H1 (cell line): ENCODE measurements around the gene COL8A1. TPM values are rescaled to one million over a fixed set of nuclear protein-coding genes. Genes with fewer than 3 reads are reported as not detected.

Experiments
- CTCF ChIA-PET: fragments of 300-600 bp; sonication (Branson Sonifier 250); formaldehyde crosslinking; loops from one replicate; lab custom pipeline; 2021; ENCODE audit not compliant: partially characterized antibody; lab: Charles Lee
- POLR2A ChIA-PET: fragments of 300-600 bp; sonication (Branson Sonifier 250); formaldehyde crosslinking; loops from one replicate; lab custom pipeline; 2021; ENCODE audit warnings: inconsistent platforms; ENCODE audit not compliant: partially characterized antibody; lab: Charles Lee
- DNase-seq, 2 experiments: peaks; one replicate each; pipeline versions ENCODE4 v3.0.0 to v3.0.0-alpha.2; 2010 to 2022; ENCODE audit warnings: low spot score in 2 of 2, low read depth in 1 of 2, mixed read lengths in 1 of 2
- FAIRE-seq: peaks from 2 replicates; lab custom pipeline; 2011; peaks lifted over from hg19 to GRCh38; lab: Jason Lieb, UNC
- H2AFZ ChIP-seq: 2 replicates; pipeline ENCODE4 v1.8.1; 2012; ENCODE audit warnings: low read length, inconsistent platforms
- H2AK5ac ChIP-seq: 2 replicates; pipeline ENCODE4 v1.6.1; 2013; ENCODE audit warnings: low read depth, low read length
- H2BK120ac ChIP-seq: replicated peaks from 2 replicates; pipeline ENCODE3; 2013; ENCODE audit warnings: low read depth, low read length, inconsistent platforms
- H2BK12ac ChIP-seq: 2 replicates; pipeline ENCODE4 v1.6.1; 2013; ENCODE audit warnings: low read depth, low read length
- H2BK15ac ChIP-seq: 2 replicates; pipeline ENCODE4 v1.6.1; 2013; ENCODE audit warnings: low read length
- H2BK20ac ChIP-seq: 2 replicates; pipeline ENCODE4 v1.6.1; 2013; ENCODE audit warnings: low read length
- H2BK5ac ChIP-seq: 2 replicates; pipeline ENCODE4 v1.6.1; 2013; ENCODE audit warnings: low read depth, low read length
- H3K14ac ChIP-seq: 2 replicates; pipeline ENCODE4 v1.6.1; 2013; ENCODE audit warnings: inconsistent platforms; ENCODE audit not compliant: insufficient read length
- H3K18ac ChIP-seq: 2 replicates; pipeline ENCODE4 v1.6.1; 2013; ENCODE audit warnings: low read length; ENCODE audit errors: extremely low read depth
- H3K23ac ChIP-seq: 2 replicates; pipeline ENCODE4 v1.6.1; 2013; ENCODE audit warnings: inconsistent platforms; ENCODE audit not compliant: insufficient read length
- H3K23me2 ChIP-seq: 2 replicates; pipeline ENCODE4 v1.6.1; 2013; ENCODE audit warnings: low read depth, low read length
- H3K27ac ChIP-seq: 2 replicates; pipeline ENCODE4 v1.6.1; 2011; ENCODE audit warnings: low read depth, low read length, inconsistent platforms
- H3K27me3 ChIP-seq, 4 experiments: replicated peaks in 1 of 4; 1 replicate in 1 of 4; 2 replicates in 3 of 4; pipeline versions ENCODE4 v1.6.1 to v1.8.1; 2011 to 2013; ENCODE audit warnings: low read length in 3 of 4, mild to moderate bottlenecking in 3 of 4, inconsistent platforms in 2 of 4, mixed read lengths in 2 of 4, moderate library complexity in 1 of 4; ENCODE audit not compliant: control insufficient read depth in 3 of 4, insufficient read depth in 3 of 4; ENCODE audit errors: extremely low read depth in 1 of 4
- H3K36me3 ChIP-seq, 4 experiments: 2 replicates each; pipeline versions ENCODE4 v1.6.1 to v1.8.1; 2011 to 2013; ENCODE audit warnings: mild to moderate bottlenecking in 4 of 4, low read length in 3 of 4, moderate library complexity in 2 of 4, control low read depth in 1 of 4, inconsistent platforms in 1 of 4; ENCODE audit not compliant: insufficient read depth in 4 of 4, control insufficient read depth in 2 of 4
- H3K4ac ChIP-seq: replicated peaks from 2 replicates; pipeline ENCODE3; 2013; ENCODE audit warnings: low read length, low read depth, mixed read lengths, inconsistent platforms; ENCODE audit not compliant: insufficient read length
- H3K4me1 ChIP-seq, 4 experiments: replicated peaks in 1 of 4; 1 replicate in 1 of 4; 2 replicates in 3 of 4; pipeline versions ENCODE4 v1.6.1 to v1.8.1; 2011 to 2013; ENCODE audit warnings: low read length in 3 of 4, inconsistent platforms in 2 of 4, mixed read lengths in 1 of 4; ENCODE audit not compliant: insufficient read depth in 4 of 4, control insufficient read depth in 3 of 4
- H3K4me2 ChIP-seq, 2 experiments: 2 replicates each; pipeline versions ENCODE4 v1.6.1 to v1.8.1; 2011 to 2013; ENCODE audit warnings: low read depth in 2 of 2, low read length in 2 of 2, control low read depth in 1 of 2, inconsistent platforms in 1 of 2, mild to moderate bottlenecking in 1 of 2; ENCODE audit not compliant: insufficient read depth in 1 of 2
- H3K4me3 ChIP-seq, 4 experiments: fragments of 200-600, 300-600 bp in 1 of 4; sonication (generic), shearing (Covaris generic), sonication (Bioruptor Twin) in 1 of 4; 2 replicates each; pipeline versions ENCODE4 v1.5.1 to v1.8.1; 2011 to 2016; ENCODE audit warnings: low read length in 4 of 4, low read depth in 3 of 4, control low read depth in 2 of 4, inconsistent platforms in 2 of 4, mild to moderate bottlenecking in 2 of 4, mixed read lengths in 1 of 4, moderate library complexity in 1 of 4; ENCODE audit not compliant: insufficient read depth in 2 of 4; ENCODE audit errors: extremely low read depth in 1 of 4
- H3K56ac ChIP-seq: replicated peaks from 2 replicates; pipeline ENCODE3; 2013; ENCODE audit warnings: low read depth, mild to moderate bottlenecking, mixed read lengths, low read length, inconsistent platforms; ENCODE audit not compliant: insufficient read length
- H3K79me1 ChIP-seq: 2 replicates; pipeline ENCODE4 v1.6.1; 2013; ENCODE audit warnings: low read depth, low read length, control low read depth
- H3K79me2 ChIP-seq, 2 experiments: 2 replicates each; pipeline versions ENCODE4 v1.6.1 to v1.8.1; 2012 to 2013; ENCODE audit warnings: low read length in 2 of 2, mild to moderate bottlenecking in 2 of 2, inconsistent platforms in 1 of 2; ENCODE audit not compliant: insufficient read depth in 2 of 2, control insufficient read depth in 1 of 2
- H3K9ac ChIP-seq, 4 experiments: replicated peaks in 1 of 4; 1 replicate in 1 of 4; 2 replicates in 3 of 4; pipeline versions ENCODE4 v1.6.1 to v1.8.1; 2011 to 2013; ENCODE audit warnings: low read depth in 3 of 4, low read length in 3 of 4, control low read depth in 2 of 4, mild to moderate bottlenecking in 2 of 4, moderate library complexity in 2 of 4, inconsistent platforms in 1 of 4; ENCODE audit errors: extremely low read depth in 1 of 4
- H3K9me3 ChIP-seq, 2 experiments: 2 replicates each; pipeline versions ENCODE4 v1.6.1 to v1.8.1; 2012 to 2013; ENCODE audit warnings: mild to moderate bottlenecking in 2 of 2, moderate library complexity in 2 of 2, control low read depth in 1 of 2, inconsistent platforms in 1 of 2, low read depth in 1 of 2, low read length in 1 of 2, mixed read lengths in 1 of 2; ENCODE audit not compliant: insufficient read depth in 2 of 2
- H4K20me1 ChIP-seq, 2 experiments: replicated peaks in 1 of 2; 2 replicates each; pipeline versions ENCODE3 to v1.8.1; 2011 to 2013; ENCODE audit warnings: inconsistent platforms in 2 of 2, low read length in 2 of 2, mild to moderate bottlenecking in 1 of 2; ENCODE audit not compliant: insufficient read depth in 2 of 2, control insufficient read depth in 1 of 2
- H4K5ac ChIP-seq: 2 replicates; pipeline ENCODE4 v1.6.1; 2013; ENCODE audit warnings: low read length, low read depth, mixed read lengths, inconsistent platforms; ENCODE audit not compliant: insufficient read length
- H4K8ac ChIP-seq: 2 replicates; pipeline ENCODE4 v1.8.0; 2013; ENCODE audit warnings: mild to moderate bottlenecking, moderate library complexity, low read length, inconsistent platforms; ENCODE audit not compliant: insufficient read depth; ENCODE audit errors: extremely low read depth
- H4K91ac ChIP-seq: replicated peaks from 2 replicates; pipeline ENCODE3; 2013; ENCODE audit warnings: low read length, mixed read lengths, inconsistent platforms; ENCODE audit not compliant: insufficient read length
- ASH2L ChIP-seq: fragments of 200-600, 300-600 bp; sonication (generic); IDR thresholded peaks from one replicate; pipeline ENCODE4 v1.7.1; 2017; ENCODE audit warnings: low read length
- CBX8 ChIP-seq: fragments of 300-800, 300-1000 bp; sonication (generic); IDR thresholded peaks from 2 replicates; pipeline ENCODE4 v1.7.1; 2016; ENCODE audit warnings: low read depth, low read length, borderline replicate concordance
- CHD1 ChIP-seq: IDR thresholded peaks from 2 replicates; pipeline ENCODE4 v1.6.1; 2012; ENCODE audit warnings: low read depth, low read length, improper control_type of control experiment
- CTBP2 ChIP-seq: IDR thresholded peaks from 2 replicates; pipeline ENCODE4 v1.7.0; 2011; ENCODE audit warnings: borderline replicate concordance, mild to moderate bottlenecking, moderate library complexity, mixed read lengths, low read length; ENCODE audit not compliant: insufficient read depth, insufficient read length
- KDM1A ChIP-seq: fragments of 200-600, 300-600 bp; sonication (generic); IDR thresholded peaks from 2 replicates; pipeline ENCODE4 v1.7.1; 2016; ENCODE audit warnings: mild to moderate bottlenecking, low read length, borderline replicate concordance
- NRF1 ChIP-seq: IDR thresholded peaks from 2 replicates; pipeline ENCODE4 v1.6.1; 2011; ENCODE audit warnings: mild to moderate bottlenecking, low read depth, low read length, improper control_type of control experiment
- SP4 ChIP-seq: IDR thresholded peaks from 2 replicates; pipeline ENCODE4 v1.6.1; 2012; ENCODE audit warnings: low read length, inconsistent platforms
- SUZ12 ChIP-seq: fragments of 200-600 bp; sonication (generic); IDR thresholded peaks from 2 replicates; pipeline ENCODE4 v1.6.1; 2012; ENCODE audit warnings: mild to moderate bottlenecking, inconsistent platforms, low read length, moderate library complexity, mixed read lengths
- TAF7 ChIP-seq: optimal IDR thresholded peaks from 2 replicates; pipeline ENCODE3; 2011; ENCODE audit warnings: low read depth, mild to moderate bottlenecking, inconsistent platforms, low read length, moderate library complexity, borderline replicate concordance
- ZNF274 ChIP-seq: IDR thresholded peaks from 2 replicates; pipeline ENCODE4 v1.7.0; 2012; ENCODE audit warnings: low read length, borderline replicate concordance; ENCODE audit errors: extremely low read depth
- WGBS, 2 experiments: shearing (Covaris generic) in 1 of 2; methylation state at CpG; one replicate each; pipeline versions ENCODE4 v1.1.6 to v1.1.7; 2013 to 2015; ENCODE audit warnings: low lambda C conversion rate in 2 of 2, mixed read lengths in 2 of 2, inconsistent platforms in 1 of 2, low coverage in 1 of 2, missing lambda C conversion rate in 1 of 2; ENCODE audit not compliant: insufficient replicate concordance in 2 of 2, insufficient coverage in 1 of 2, insufficient read length in 1 of 2; ENCODE audit errors: extremely low coverage in 1 of 2, missing lambda C conversion rate in 1 of 2; 5-methylcytosine and 5-hydroxymethylcytosine counted together
- polyA plus RNA-seq, 7 experiments: library from polyadenylated mRNA; depleted of rRNA in 3 of 7; stranded (reverse) in 5 of 7; unstranded in 2 of 7; fragments of >200 nt in 5 of 7; fragments of 200-250 nt in 2 of 7; gene quantifications; 1 replicate in 5 of 7; 2 replicates in 1 of 7; 4 replicates in 1 of 7; pipeline versions ENCODE4 v1.2.1 to v1.2.3, GENCODE V29; 2011 to 2013; ENCODE audit warnings: missing spikeins in 2 of 7, mixed read lengths in 2 of 7
- total RNA-seq: library from RNA; stranded (reverse); fragmentation: NEBNext Ultra II Directional; extraction: Animal tissue kit (Norgen Biotek cat#: 25700); gene quantifications from 2 replicates; pipeline ENCODE4 v1.2.1, GENCODE V29; 2021
- TF ChIP-seq, protein P1 (sequence below): IDR thresholded peaks from 2 replicates; pipeline ENCODE4 v1.6.1; 2012; ENCODE audit warnings: low read length, inconsistent platforms
- TF ChIP-seq, protein P2 (sequence below): IDR thresholded peaks from 2 replicates; pipeline ENCODE4 v1.6.1; 2011; ENCODE audit warnings: low read depth, mild to moderate bottlenecking, low read length; ENCODE audit not compliant: insufficient read depth

Gene COL8A1
- total and polyA plus RNA-seq, 2 of the 8 experiments (the other 6 are each of a cell fraction or from before 2014, with no cell fraction given) = 0.21 to 1.2 TPM

DNA sequence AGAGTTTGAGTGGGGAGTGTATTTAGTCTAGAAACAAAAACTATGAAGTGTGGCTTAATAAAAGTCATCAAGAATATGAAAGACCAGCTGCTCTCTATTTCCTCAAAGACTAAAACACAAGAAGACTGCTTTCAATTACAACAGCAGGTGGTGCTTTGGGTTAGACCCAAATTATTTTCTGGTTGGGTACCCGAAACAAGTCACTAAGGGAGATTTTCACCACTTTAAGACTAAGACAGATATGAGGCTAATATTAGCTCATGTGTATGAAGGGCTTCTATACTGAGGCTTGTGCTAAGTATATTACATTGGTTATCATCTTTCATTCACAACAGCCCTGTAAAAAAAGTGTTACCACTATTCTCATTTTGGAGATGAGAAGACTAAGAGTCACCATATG lies 43.1 kb downstream of the COL8A1 start:
- WGBS, 2 experiments = 94% methylated on average over 1 of the region's 1 CpG; no CpG with 5 or more reads in 1 of the 2 experiments
- Histone ChIP-seq H3K27me3 (no peaks in the 10 kb centered on the region), H4K20me1 (no peaks in the 10 kb centered on the region), H3K4ac (no peak overlapping the region), H2BK15ac (no peak overlapping the region), H2BK120ac (no peak overlapping the region), H3K9ac (no peak overlapping the region), H2AFZ (no peak overlapping the region), H3K23ac (no peak overlapping the region), H3K18ac (no peak overlapping the region), H2BK5ac (no peak overlapping the region), H3K14ac (no peak overlapping the region), H3K56ac (no peak overlapping the region), H2BK20ac (no peak overlapping the region), H4K5ac (no peak overlapping the region), H3K79me2 (no peaks in the 10 kb centered on the region), H3K23me2 (no peaks in the 10 kb centered on the region), H3K4me2 (no peak overlapping the region), H3K27ac (no peak overlapping the region), H3K9me3 (no peaks in the 10 kb centered on the region), H3K79me1 (no peaks in the 10 kb centered on the region), H2BK12ac (no peak overlapping the region), H3K4me1 (peaks cover 0 to 3% (median 0%) of the 10 kb centered on the region in 4 experiments; a peak in 1 of 7 replicates), H2AK5ac (no peak overlapping the region), H3K4me3 (no peak overlapping the region), H4K91ac (no peak overlapping the region), H4K8ac (no peak overlapping the region), H3K36me3 (no peaks in the 10 kb centered on the region)
- ChIA-PET CTCF (interaction anchor here (0.9 to 4.5 kb wide), 5 partner anchors 10 to 149 kb away, joined by 4 to 38 read pairs (median 5); partner anchors contain the start of gene COL8A1), POLR2A (no interaction called here)
- FAIRE-seq (no peak), DNase-seq (no peak)
- TF ChIP-seq ASH2L (no peak), TAF7 (no peak), ZNF274 (no peak), KDM1A (no peak), SP4 (no peak), SUZ12 (no peak), CHD1 (no peak), CTBP2 (no peak), NRF1 (no peak), CBX8 (no peak)
- TF ChIP-seq, protein P1, sequence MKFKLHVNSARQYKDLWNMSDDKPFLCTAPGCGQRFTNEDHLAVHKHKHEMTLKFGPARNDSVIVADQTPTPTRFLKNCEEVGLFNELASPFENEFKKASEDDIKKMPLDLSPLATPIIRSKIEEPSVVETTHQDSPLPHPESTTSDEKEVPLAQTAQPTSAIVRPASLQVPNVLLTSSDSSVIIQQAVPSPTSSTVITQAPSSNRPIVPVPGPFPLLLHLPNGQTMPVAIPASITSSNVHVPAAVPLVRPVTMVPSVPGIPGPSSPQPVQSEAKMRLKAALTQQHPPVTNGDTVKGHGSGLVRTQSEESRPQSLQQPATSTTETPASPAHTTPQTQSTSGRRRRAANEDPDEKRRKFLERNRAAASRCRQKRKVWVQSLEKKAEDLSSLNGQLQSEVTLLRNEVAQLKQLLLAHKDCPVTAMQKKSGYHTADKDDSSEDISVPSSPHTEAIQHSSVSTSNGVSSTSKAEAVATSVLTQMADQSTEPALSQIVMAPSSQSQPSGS = no peak
- TF ChIP-seq, protein P2, sequence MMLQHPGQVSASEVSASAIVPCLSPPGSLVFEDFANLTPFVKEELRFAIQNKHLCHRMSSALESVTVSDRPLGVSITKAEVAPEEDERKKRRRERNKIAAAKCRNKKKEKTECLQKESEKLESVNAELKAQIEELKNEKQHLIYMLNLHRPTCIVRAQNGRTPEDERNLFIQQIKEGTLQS = no peak
